HCT116 (cell line): ENCODE data around the gene MICAL3. TPM values are rescaled to one million over a fixed set of nuclear protein-coding genes. Genes with fewer than 3 reads are reported as not detected.

ENCODE experiments used
- ATAC-seq: fragments of 200-7000 bp; cut with Tn5 transposase; 2 replicates; pipeline ENCODE4 v1.9.1; 2020; ENCODE audit warnings: mild to moderate bottlenecking, moderate library complexity
- BruUV-seq: library from RNA; stranded (reverse); fragments of 400-500 nt; replicated peaks from 2 replicates; lab custom pipeline; 2021; lab: Mats Ljungman, UMichigan
- CTCF ChIA-PET: fragments of 300-600 bp; sonication (Branson Sonifier 250); formaldehyde crosslinking; loops from one replicate; lab custom pipeline; 2021; ENCODE audit warnings: antibody characterized with exemption; lab: Charles Lee
- POLR2A ChIA-PET: fragments of 300-600, 350-600 bp; sonication (Branson Sonifier 250); formaldehyde crosslinking; loops from one replicate; lab custom pipeline; 2021; ENCODE audit warnings: antibody characterized with exemption; lab: Charles Lee
- RAD21 ChIA-PET, 2 experiments: fragments of 300-600 bp; sonication (Branson Sonifier 250); formaldehyde crosslinking; loops; one replicate each; lab custom pipeline; 2023; ENCODE audit warnings: low total read pairs in 2 of 2; ENCODE audit not compliant: uncharacterized antibody in 2 of 2, unreplicated experiment in 2 of 2, low non-redundant PET in 1 of 2; lab: Charles Lee
- DNase-seq: peaks from one replicate; pipeline ENCODE4 v3.0.0-alpha.2; 2010; ENCODE audit warnings: low read depth, low spot score
- H2AFZ ChIP-seq: fragments of 200-600 bp; shearing (Covaris generic), sonication (generic); 2 replicates; pipeline ENCODE4 v1.6.1; 2017; ENCODE audit warnings: low read depth, mixed run types, mixed read lengths, antibody characterized with exemption, low read length; ENCODE audit not compliant: poor library complexity, severe bottlenecking
- H3K27ac ChIP-seq: 2 replicates; pipeline ENCODE4 v1.5.1; 2012; ENCODE audit warnings: low read depth, low read length
- H3K27me3 ChIP-seq: fragments of 200-600 bp; sonication (generic); 2 replicates; pipeline ENCODE4 v1.6.1; 2016; ENCODE audit warnings: mixed run types, low read length, mixed read lengths; ENCODE audit not compliant: insufficient read depth
- H3K36me3 ChIP-seq, 2 experiments: fragments of 200-500 bp in 1 of 2; fragments of 200-600 bp in 1 of 2; sonication (Bioruptor generic) in 1 of 2; sonication (generic) in 1 of 2; 2 replicates each; pipeline versions ENCODE4 v1.5.1 to v1.6.1; 2014 to 2016; ENCODE audit warnings: low read length in 2 of 2, inconsistent platforms in 1 of 2, mixed read lengths in 1 of 2, mixed run types in 1 of 2; ENCODE audit not compliant: insufficient read depth in 2 of 2, control insufficient read depth in 1 of 2
- H3K4me1 ChIP-seq, 2 experiments: fragments of 200-600 bp in 1 of 2; sonication (generic) in 1 of 2; 2 replicates each; pipeline versions ENCODE4 v1.5.1 to v1.6.1; 2012 to 2017; ENCODE audit warnings: low read length in 2 of 2, inconsistent platforms in 1 of 2, mild to moderate bottlenecking in 1 of 2, mixed read lengths in 1 of 2, mixed run types in 1 of 2, moderate library complexity in 1 of 2; ENCODE audit not compliant: insufficient read depth in 2 of 2, control insufficient read depth in 1 of 2
- H3K4me2 ChIP-seq: fragments of 200-600 bp; sonication (generic); 2 replicates; pipeline ENCODE4 v1.6.1; 2017; ENCODE audit warnings: mixed run types, low read length, mixed read lengths
- H3K4me3 ChIP-seq, 2 experiments: fragments of 200-600 bp in 1 of 2; sonication (generic) in 1 of 2; replicated peaks in 1 of 2; 2 replicates each; pipeline ENCODE4 v1.5.1; 2011 to 2016; ENCODE audit warnings: low read length in 2 of 2, control low read depth in 1 of 2, low read depth in 1 of 2, mild to moderate bottlenecking in 1 of 2, mixed read lengths in 1 of 2, mixed run types in 1 of 2
- H3K79me2 ChIP-seq: fragments of 200-600 bp; sonication (generic); 2 replicates; pipeline ENCODE4 v1.6.1; 2017; ENCODE audit warnings: mild to moderate bottlenecking, mixed run types, low read length, moderate library complexity, mixed read lengths; ENCODE audit not compliant: insufficient read depth
- H3K9ac ChIP-seq: fragments of 200-600 bp; sonication (generic); 2 replicates; pipeline ENCODE4 v1.6.1; 2016; ENCODE audit warnings: low read length, mixed read lengths
- H3K9me2 ChIP-seq: fragments of 200-600 bp; sonication (generic), shearing (Covaris generic); 2 replicates; pipeline ENCODE4 v1.6.1; 2017; ENCODE audit warnings: mixed run types, mild to moderate bottlenecking, moderate library complexity; ENCODE audit not compliant: insufficient read depth
- H3K9me3 ChIP-seq, 2 experiments: fragments of 200-500 bp in 1 of 2; fragments of 200-600 bp in 1 of 2; sonication (Bioruptor generic) in 1 of 2; sonication (generic) in 1 of 2; 2 replicates each; pipeline ENCODE4 v1.6.1; 2014 to 2017; ENCODE audit warnings: low read length in 2 of 2, mixed read lengths in 2 of 2, inconsistent platforms in 1 of 2, low read depth in 1 of 2, mild to moderate bottlenecking in 1 of 2, mixed run types in 1 of 2, moderate library complexity in 1 of 2; ENCODE audit not compliant: control insufficient read depth in 1 of 2, insufficient read depth in 1 of 2
- H4K20me1 ChIP-seq: fragments of 200-600 bp; sonication (generic), shearing (Covaris generic); 2 replicates; pipeline ENCODE4 v1.6.1; 2017; ENCODE audit warnings: mixed run types, mild to moderate bottlenecking, moderate library complexity; ENCODE audit not compliant: insufficient read depth
- CBX3 ChIP-seq: IDR thresholded peaks from 2 replicates; pipeline ENCODE4 v1.6.1; 2012; ENCODE audit warnings: low read depth
- EGR1 ChIP-seq: IDR thresholded peaks from 2 replicates; pipeline ENCODE4 v1.6.1; 2012; ENCODE audit warnings: low read depth
- JUND ChIP-seq: IDR thresholded peaks from 2 replicates; pipeline ENCODE4 v1.6.1; 2012
- SIN3A ChIP-seq: IDR thresholded peaks from 2 replicates; pipeline ENCODE4 v1.6.1; 2012; ENCODE audit warnings: low read depth
- SP1 ChIP-seq: IDR thresholded peaks from 2 replicates; pipeline ENCODE4 v1.6.1; 2012; ENCODE audit warnings: low read depth
- SRF ChIP-seq: IDR thresholded peaks from 2 replicates; pipeline ENCODE4 v1.6.1; 2012; ENCODE audit warnings: low read depth
- intact Hi-C: fragments of 100-400 bp; cut with micrococcal nuclease; formaldehyde crosslinking; loops from 2 replicates; pipeline ENCODE4 v1.10.0; 2022
- total RNA-seq: library from RNA; stranded (reverse); gene quantifications from one replicate; pipeline ENCODE4 v1.2.1, GENCODE V29; 2021; ENCODE audit not compliant: unreplicated experiment

Gene MICAL3
- total RNA-seq, 1 experiment from 2014 or later: 30.8 TPM

GRCh38 chr22:17836992-17837742, 187.2 kb downstream of the MICAL3 start:
- no peak for DNase-seq
- Histone ChIP-seq H3K36me3 (peaks cover 4 to 7% of the 10 kb centered on the region in 2 experiments; a peak in 2 of 4 replicates), H4K20me1 (no peaks in the 10 kb centered on the region), H3K27ac (no peak overlapping the region), H3K9me3 (no peaks in the 10 kb centered on the region), H3K79me2 (no peaks in the 10 kb centered on the region), H3K9me2 (no peaks in the 10 kb centered on the region), H3K4me1 (no peaks in the 10 kb centered on the region), H3K4me2 (no peak overlapping the region), H3K9ac (no peak overlapping the region), H3K4me3 (no peak overlapping the region), H3K27me3 (no peaks in the 10 kb centered on the region), H2AFZ (no peak overlapping the region)
- ChIA-PET POLR2A (no interaction called here), CTCF (no interaction called here), RAD21 (no interaction called here)
- intact Hi-C loops: no loop called here
- no TSS peak for BruUV-seq
- TF ChIP-seq SIN3A (no peak), SRF (no peak), CBX3 (no peak), EGR1 (no peak)
- ATAC-seq: no peak

- ChIA-PET CTCF (interaction anchor here (2.2 kb wide), 1 partner anchor 240 kb away, joined by 14 read pairs; no protein-coding TSS in a partner anchor), RAD21 (no interaction called here), POLR2A (no interaction called here)
- H3K9me3 ChIP-seq: no peaks in the 10 kb centered on the region
- no peaks in the 10 kb centered on the region for H3K9me2 ChIP-seq
- no peak overlapping the region for H2AFZ ChIP-seq
- intact Hi-C loops: no loop called here
- H3K79me2 ChIP-seq: no peaks in the 10 kb centered on the region
- no peak for DNase-seq
- no peak overlapping the region for H3K9ac ChIP-seq
- no peak overlapping the region for H3K4me3 ChIP-seq
- H4K20me1 ChIP-seq: no peaks in the 10 kb centered on the region
- no peak for ATAC-seq
- no peak for TF ChIP-seq SP1
- TF ChIP-seq JUND: no peak
- H3K4me2 ChIP-seq: no peak overlapping the region
- no peaks in the 10 kb centered on the region for H3K27me3 ChIP-seq
- no peaks in the 10 kb centered on the region for H3K4me1 ChIP-seq
- no TSS peak for BruUV-seq
- peaks cover under 1 to 8% of the 10 kb centered on the region in 2 experiments; a peak in 2 of 4 replicates for H3K36me3 ChIP-seq
- H3K27ac ChIP-seq: no peak overlapping the region
These were observed 189.1 kb downstream of the MICAL3 start for GRCh38 chr22:17835256-17835655.
